HG03457 (cell line): Measurements from ENCODE around the gene RACGAP1.
"Not testable (repeated sequence)": the region's sequence is repeated elsewhere in the genome, so short reads cannot be mapped to it uniquely, and the experiment has no call there.

Source experiments
- ATAC-seq: cut with Tn5 transposase; IDR thresholded peaks from one replicate; pipeline ENCODE4 v1.9.1; 2021; ENCODE audit warnings: moderate number of reproducible peaks; ENCODE audit not compliant: unreplicated experiment

RACGAP1 gene

GRCh38 chr12:50032854-50033581, 7.7 kb upstream of the RACGAP1 start:
- no peak for ATAC-seq

GRCh38 chr12:50032515-50032853, 7.2 kb upstream of the RACGAP1 start:
- ATAC-seq, result no peak

GRCh38 chr12:50030449-50030848, 5.2 kb upstream of the RACGAP1 start:
- not testable (repeated sequence) for ATAC-seq

GRCh38 chr12:50026691-50027090, 1.4 kb upstream of the RACGAP1 start:
- no peak for ATAC-seq

- no peak for ATAC-seq
Observed at GRCh38 chr12:50024805-50025186, 498 bp downstream of the RACGAP1 start.

- ATAC-seq, result no peak
Observed at GRCh38 chr12:50024227-50024626, 1.1 kb downstream of the RACGAP1 start.

GRCh38 chr12:50022903-50023302, 2.4 kb downstream of the RACGAP1 start:
- ATAC-seq, result no peak

- no peak for ATAC-seq
Observed at GRCh38 chr12:50021031-50021430, 4.3 kb downstream of the RACGAP1 start.

- ATAC-seq, result no peak
Observed at GRCh38 chr12:50019524-50019923, 5.8 kb downstream of the RACGAP1 start.

- ATAC-seq, result no peak
Observed at GRCh38 chr12:50018968-50019367, 6.3 kb downstream of the RACGAP1 start.

GRCh38 chr12:50018154-50018553, 7.1 kb downstream of the RACGAP1 start:
- ATAC-seq, result no peak

GRCh38 chr12:50017641-50018040, 7.7 kb downstream of the RACGAP1 start:
- ATAC-seq, result no peak

- no peak for ATAC-seq
Observed at GRCh38 chr12:50016501-50017475, 8.5 kb downstream of the RACGAP1 start.

- ATAC-seq, result no peak
Observed at GRCh38 chr12:50014342-50014741, 11.0 kb downstream of the RACGAP1 start.

GRCh38 chr12:50013361-50014147, 11.7 kb downstream of the RACGAP1 start:
- no peak for ATAC-seq

- no peak for ATAC-seq
Observed at GRCh38 chr12:50006754-50007442, 18.4 kb downstream of the RACGAP1 start.

GRCh38 chr12:50006280-50006679, 19.0 kb downstream of the RACGAP1 start:
- no peak for ATAC-seq

GRCh38 chr12:50005175-50005574, 20.1 kb downstream of the RACGAP1 start:
- no peak for ATAC-seq

GRCh38 chr12:50004696-50005095, 20.6 kb downstream of the RACGAP1 start:
- no peak for ATAC-seq

GRCh38 chr12:50003595-50003994, 21.7 kb downstream of the RACGAP1 start:
- ATAC-seq, result no peak

- no peak for ATAC-seq
Observed at GRCh38 chr12:49998453-49998852, 26.8 kb downstream of the RACGAP1 start.
